NCI-H2081 treated with DMSO at 0.1 percent for 48 hours (cell line): Measurements from ENCODE around the gene PTPN21.

Source experiments
- DNase-seq: peaks from one replicate; lab custom pipeline; 2025; lab: John Stamatoyannopoulos, UW

Gene PTPN21

GRCh38 chr14:88468406-88468805 is 86.4 kb downstream of the PTPN21 start:
- no peak for DNase-seq

DNA sequence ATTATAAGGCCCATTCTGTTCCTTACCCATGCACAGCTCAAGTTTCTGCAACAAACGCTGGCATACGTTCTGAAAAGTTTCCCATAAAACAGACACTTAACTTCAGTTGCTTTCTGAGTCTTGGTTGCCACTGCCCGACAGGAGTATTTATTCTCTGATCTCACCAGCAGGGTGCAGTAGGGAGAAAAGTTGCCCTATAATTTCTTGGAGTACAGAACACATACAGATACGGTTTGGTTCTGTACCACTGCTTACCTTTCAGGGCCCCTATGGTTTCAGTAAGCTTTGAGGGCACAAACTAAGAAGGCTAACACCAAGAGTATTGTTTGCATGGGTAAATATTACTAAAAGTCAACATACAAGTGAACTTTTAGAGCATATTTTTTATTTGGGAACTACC is 91.5 kb downstream of the PTPN21 start:
- no peak for DNase-seq

DNA sequence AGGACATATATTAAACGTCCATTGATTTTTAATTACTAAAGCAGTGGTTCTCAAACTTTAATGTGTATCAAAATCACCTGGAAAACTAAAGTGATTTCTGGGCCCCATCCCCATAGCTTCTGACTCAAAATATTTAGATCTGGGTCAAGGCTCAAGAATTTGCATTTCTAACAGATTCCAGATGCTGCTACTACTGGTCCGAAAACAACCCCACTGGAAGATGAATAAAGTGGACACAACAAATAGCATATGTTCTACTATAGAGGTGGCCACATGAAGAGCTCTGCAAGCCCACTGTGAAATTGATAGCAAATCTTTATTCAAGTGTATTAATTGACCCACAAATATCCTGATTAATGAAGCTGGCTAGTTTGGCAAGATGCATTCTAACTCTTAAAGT is 99.9 kb downstream of the PTPN21 start:
- DNase-seq: no peak

DNA sequence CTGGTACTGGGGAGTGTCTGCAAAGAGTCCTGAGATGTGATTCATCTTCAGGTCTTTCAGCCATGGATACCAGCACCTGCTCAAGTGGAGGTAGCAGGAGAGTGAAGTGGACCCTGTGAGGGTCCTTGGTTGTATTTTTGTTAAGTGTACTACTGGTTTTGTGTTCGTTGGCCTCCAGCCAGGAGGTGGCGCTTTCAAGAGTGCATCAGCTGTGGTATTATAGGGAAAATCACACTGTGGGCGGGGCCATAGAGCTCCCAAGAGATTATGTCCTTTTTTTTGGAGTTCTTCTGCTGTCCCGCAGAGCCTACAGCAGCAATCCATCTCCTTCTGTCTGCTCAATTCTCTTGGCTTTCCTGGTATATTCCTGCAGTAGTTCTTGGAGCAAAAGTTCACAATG is 102.6 kb downstream of the PTPN21 start:
- no peak for DNase-seq

DNA sequence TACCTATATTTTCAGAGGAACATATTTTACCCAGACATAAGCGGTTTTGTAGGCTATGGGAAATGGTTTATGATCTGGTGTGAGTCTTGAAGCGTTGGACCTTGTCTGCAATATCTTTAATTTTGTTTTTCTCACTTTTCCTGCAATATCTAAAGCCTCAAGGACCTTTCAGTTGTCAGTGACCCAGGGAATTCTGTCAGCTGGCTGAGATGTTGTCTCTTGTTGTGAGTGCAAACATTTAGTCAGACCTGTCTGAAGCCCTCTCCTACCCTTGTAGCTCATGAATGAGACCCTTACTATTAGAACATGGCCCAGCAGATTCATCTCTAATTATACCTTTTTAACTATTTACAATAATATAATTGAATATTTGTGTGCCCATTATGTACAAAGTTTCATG is 115.7 kb downstream of the PTPN21 start:
- no peak for DNase-seq

GRCh38 chr14:88437658-88438057 is 117.1 kb downstream of the PTPN21 start:
- no peak for DNase-seq

GRCh38 chr14:88430976-88431375 is 123.8 kb downstream of the PTPN21 start:
- no peak for DNase-seq

DNA sequence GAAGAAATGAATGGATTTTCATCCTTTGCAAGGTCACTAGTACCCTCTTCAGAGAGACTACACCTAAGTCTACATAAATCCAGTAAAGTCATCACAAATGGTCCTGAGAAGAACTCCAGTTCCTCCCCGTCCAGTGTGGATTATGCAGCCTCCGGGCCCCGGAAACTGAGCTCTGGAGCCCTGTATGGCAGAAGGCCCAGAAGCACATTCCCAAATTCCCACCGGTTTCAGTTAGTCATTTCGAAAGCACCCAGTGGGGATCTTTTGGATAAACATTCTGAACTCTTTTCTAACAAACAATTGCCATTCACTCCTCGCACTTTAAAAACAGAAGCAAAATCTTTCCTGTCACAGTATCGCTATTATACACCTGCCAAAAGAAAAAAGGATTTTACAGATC is 128.5 kb downstream of the PTPN21 start:
- DNase-seq: no peak

DNA sequence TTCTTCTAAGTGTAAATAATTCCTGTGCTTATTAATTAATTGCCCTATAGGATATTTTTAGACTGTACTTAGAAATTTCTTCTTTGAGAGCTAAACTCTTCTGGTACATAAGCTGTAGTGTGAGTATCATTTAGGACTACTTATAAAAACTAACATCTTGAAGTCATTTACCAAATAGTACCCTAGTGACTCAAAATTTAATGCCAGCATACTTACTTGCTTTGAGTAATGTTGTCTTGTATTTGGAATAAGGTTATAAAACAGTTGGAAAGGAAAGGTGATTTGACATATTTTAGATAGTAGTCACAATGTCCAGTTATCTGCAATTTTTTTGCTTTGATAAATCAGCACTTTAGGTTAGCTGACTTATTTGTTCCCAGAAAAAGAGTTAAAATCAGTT is 130.2 kb downstream of the PTPN21 start:
- DNase-seq: no peak

GRCh38 chr14:88422919-88423650 is 131.7 kb downstream of the PTPN21 start:
- no peak for DNase-seq

- DNase-seq: no peak
Observed at GRCh38 chr14:88422047-88422446, 132.8 kb downstream of the PTPN21 start.

- DNase-seq: no peak
Observed at GRCh38 chr14:88421286-88421685, 133.5 kb downstream of the PTPN21 start.

DNA sequence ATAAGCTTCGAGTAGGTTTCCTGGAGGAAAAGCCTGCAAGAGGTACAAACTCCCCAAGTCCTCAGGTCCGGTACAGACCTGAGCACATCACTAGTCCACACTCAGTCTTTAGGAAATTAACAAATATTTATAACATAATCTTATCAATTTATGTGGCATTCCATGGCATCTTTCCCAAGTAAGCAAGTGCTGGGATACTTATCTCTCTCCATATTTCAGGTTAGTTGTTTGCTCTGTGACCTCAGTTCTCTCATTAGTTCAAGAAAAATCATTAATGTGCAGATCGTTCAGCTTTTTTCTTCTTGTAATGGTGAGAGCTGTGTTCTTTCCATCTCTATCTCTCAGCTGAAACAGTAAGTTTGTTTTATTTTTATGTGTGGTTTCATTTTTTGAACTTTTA is 134.6 kb downstream of the PTPN21 start:
- DNase-seq: no peak

DNA sequence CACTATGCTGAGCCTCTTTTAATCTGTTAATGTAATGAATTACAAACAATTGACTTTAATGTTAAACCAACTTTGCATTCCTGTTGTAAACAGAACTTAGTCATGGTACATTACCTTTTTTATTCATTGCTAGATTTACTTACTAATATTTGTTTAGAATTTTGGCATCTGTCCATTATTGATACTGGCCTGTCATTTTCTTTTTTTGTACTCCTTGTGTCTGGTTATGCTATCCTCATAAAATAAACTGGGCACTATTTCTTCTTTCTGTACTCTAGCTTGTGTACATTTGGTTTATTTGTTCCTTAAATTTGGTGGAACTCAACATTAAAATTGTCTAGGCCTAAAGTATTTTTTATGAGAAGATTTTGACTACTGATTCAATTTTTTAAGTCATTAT is 137.2 kb downstream of the PTPN21 start:
- DNase-seq: no peak
